ENCODE measurements around the gene SRP14.
A peak's percentile ranks its signal among the peaks of the same experiment; 100 is the strongest.

DNA sequence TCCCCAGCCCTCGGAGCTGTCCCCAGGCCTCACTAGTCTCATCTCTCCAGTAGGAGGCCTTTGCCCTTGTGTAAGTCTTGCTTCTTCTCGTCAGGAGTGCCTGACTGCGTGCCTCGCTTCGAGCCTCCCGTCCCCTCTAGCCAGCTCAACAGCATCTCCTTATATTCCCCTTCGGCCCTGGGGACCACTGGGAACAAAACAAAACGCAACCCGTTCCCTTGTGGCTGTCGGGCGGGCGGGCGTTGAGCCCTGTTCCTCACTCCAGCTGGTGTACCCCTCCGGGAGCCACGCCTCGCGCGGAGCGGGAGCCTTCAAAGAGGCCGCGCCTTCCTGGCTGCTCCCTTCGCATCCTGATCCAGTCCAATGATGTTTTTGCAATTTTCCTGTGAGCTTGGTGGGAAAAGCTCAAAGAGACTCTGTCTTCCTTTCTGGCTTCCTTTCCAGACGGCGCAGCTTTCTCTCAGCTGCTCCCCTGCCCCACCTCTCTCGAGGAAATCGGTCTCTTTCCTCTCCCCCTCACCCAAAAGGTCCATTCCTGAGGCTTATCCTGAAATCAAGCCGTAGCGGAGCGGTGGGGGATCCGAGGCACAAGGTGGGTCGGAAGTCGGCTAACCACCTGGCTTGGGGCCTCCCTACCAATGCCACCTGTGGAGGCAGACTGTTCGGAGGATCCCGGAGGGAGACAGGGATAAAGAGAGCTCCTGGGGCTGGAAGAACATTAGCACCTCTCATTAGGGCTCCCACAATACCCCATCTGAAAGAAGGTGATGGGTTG, 33.4 kb upstream of the SRP14 start:
- no peak for TF ChIP-seq SP1 (IDR thresholded peaks at IDR 0.05; ENCODE audit: low read depth)
- TF ChIP-seq, protein P1, sequence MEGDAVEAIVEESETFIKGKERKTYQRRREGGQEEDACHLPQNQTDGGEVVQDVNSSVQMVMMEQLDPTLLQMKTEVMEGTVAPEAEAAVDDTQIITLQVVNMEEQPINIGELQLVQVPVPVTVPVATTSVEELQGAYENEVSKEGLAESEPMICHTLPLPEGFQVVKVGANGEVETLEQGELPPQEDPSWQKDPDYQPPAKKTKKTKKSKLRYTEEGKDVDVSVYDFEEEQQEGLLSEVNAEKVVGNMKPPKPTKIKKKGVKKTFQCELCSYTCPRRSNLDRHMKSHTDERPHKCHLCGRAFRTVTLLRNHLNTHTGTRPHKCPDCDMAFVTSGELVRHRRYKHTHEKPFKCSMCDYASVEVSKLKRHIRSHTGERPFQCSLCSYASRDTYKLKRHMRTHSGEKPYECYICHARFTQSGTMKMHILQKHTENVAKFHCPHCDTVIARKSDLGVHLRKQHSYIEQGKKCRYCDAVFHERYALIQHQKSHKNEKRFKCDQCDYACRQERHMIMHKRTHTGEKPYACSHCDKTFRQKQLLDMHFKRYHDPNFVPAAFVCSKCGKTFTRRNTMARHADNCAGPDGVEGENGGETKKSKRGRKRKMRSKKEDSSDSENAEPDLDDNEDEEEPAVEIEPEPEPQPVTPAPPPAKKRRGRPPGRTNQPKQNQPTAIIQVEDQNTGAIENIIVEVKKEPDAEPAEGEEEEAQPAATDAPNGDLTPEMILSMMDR (IDR thresholded peaks at IDR 0.05 in 2 of 3, conservative IDR thresholded peaks at IDR 0.05 in 1 of 3; ENCODE audit: borderline replicate concordance in 1 of 3, insufficient read depth in 1 of 3, low read depth in 2 of 3, low read length in 2 of 3), result 0 out of 6 replicates have a peak, but pooled peaks of 1 of the 3 experiments have one; percentile 2
- no peak for TF ChIP-seq EZH2phosphoT487 (IDR thresholded peaks at IDR 0.05; ENCODE audit: borderline replicate concordance)
